ENCODE results near the gene AGBL1. TPM values are rescaled to one million over a fixed set of nuclear protein-coding genes. Genes with fewer than 3 reads are reported as not detected.

Gene AGBL1
- total RNA-seq, 1 donor = under 0.01 TPM

DNA sequence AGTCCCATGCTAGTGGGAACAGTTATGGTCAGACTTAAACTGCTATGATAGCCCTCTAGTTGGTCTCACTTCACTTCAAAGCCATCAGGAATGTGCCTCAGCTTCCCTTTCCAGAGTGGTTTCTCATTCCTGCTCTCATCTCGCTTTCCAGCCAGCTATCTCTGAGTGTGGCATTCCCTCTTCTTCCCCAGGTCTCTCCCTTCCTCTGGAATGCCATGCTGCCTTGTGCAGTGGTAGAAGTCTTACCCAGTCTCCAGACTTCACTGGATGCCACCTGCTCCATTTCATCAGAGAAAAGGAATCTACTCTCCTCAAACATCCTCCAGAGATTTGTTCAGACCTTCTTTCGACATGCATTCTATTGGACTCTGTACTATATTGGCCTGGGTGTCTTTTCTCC, 83.0 kb downstream of the AGBL1 start:
- no peak for DNase-seq (ENCODE audit: low read depth in 2 of 3, low spot score in 2 of 3)

- DNase-seq (ENCODE audit: low read depth in 2 of 3, low spot score in 2 of 3) = no peak
These were observed 84.1 kb downstream of the AGBL1 start for GRCh38 chr15:86163816-86164215.

DNA sequence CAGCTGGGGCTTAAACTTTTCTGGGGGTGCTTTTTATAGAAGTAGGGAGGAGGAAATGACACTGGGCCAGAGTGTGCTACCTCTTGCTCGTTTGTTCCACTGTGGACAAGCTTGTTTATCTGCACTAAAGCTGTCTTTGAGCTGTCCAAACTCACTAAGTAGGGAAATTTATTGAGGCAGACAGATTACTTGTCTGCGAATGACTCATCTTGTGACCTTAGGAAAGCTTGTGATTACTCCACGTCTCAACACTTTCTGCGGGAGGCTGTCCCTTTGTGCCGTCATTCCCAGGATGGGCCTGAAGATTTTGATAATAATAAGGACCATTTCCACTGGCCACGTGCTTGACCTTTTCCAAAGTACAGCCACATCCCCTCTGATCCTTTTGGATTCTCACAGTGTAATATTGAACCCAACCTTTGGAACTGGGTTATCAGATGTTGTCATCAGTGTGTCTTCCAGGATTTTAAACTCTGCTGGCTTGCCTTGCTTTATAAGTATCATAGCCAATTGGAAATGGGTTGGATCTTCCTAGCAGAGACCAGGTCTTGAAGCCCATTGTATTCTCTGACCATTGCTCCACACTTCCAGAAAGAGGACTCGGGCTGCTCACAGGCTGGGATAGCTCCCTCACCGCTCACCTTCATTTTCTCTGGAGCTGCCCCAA, 84.7 kb downstream of the AGBL1 start:
- no peak for DNase-seq (ENCODE audit: low read depth in 2 of 3, low spot score in 2 of 3)

GRCh38 chr15:86165265-86166211, 85.9 kb downstream of the AGBL1 start:
- no peak for DNase-seq (ENCODE audit: low read depth in 2 of 3, low spot score in 2 of 3)

DNA sequence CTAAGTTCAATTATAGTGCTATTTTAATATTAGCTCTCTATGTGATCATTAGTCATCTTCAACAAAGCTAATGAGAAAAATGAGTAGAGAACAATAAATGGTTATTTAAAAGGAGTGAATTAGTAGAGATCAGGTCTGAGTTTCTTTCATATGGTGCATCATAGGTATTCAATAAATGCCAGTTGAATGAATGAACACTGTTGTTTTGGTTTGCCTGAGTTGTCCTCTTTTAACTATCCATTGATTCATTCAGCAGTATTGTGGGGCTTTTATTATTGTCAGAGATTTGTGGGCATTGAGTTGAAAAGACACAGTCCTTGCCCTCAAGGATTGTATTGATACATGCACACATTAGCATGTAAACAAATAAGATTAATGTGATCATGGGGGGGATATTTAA, 88.2 kb downstream of the AGBL1 start:
- DNase-seq (ENCODE audit: low read depth in 2 of 3, low spot score in 2 of 3) = no peak

DNA sequence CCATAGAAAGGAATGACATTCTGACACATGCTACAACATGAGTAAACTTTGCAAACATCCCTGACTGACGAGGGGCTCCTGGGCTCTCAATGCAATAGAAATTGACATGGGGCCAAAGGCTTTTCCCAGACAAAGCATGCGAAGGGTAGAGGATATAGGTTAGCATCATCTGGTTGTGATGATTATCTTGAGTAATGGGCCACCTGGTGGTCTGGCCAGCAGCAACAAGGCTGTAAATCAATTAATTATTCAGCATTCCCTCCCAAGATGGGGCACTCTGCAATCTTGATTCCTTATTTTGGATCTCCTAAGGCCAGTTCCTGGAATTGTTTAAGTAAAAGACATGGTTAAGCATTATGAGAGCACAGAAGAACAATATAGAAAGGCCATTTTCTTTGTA, 99.2 kb downstream of the AGBL1 start:
- no peak for DNase-seq (ENCODE audit: low read depth in 2 of 3, low spot score in 2 of 3)

DNA sequence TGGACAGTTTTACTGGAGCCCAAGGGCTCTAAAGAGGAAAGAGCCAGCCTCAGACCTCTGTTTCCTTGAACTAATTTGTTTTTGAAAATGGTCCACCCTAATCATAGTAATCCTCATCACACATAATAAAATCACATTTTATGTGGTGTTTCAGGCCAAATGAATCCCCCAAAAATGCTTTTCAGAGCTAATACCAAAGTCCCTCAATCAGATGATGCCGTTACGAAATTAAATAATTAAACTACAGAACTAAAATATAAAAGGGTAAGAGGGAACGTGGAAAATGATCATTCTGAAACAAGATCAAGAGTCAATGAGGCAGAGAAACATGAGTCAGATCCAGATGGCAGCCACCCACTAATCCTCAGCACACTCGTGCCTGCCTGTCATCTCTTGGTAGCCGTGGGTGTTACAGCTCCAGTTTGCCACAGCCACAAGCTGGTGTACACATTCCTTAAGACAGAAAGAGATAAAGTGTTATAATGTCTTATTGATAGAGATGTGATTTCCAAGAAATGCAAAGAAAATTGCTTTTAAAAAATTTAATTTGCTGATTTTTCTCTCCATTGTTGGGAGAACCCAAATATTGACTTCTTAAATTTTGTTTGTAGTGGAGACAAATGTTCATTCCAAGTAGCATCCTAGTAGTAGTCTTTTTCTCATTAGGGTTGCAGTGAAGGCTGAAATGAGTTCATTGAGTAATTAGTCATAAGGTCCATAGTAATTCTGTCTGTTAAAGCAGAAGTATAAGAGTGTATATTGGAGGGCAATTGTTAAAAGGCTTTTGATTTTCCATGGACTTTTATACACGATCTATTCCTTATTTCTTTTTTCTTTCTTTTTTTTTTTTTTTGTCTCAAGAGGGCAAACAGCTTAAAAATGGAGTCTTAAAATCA, 104.2 kb downstream of the AGBL1 start:
- DNase-seq (ENCODE audit: low read depth in 2 of 3, low spot score in 2 of 3) = no peak

DNA sequence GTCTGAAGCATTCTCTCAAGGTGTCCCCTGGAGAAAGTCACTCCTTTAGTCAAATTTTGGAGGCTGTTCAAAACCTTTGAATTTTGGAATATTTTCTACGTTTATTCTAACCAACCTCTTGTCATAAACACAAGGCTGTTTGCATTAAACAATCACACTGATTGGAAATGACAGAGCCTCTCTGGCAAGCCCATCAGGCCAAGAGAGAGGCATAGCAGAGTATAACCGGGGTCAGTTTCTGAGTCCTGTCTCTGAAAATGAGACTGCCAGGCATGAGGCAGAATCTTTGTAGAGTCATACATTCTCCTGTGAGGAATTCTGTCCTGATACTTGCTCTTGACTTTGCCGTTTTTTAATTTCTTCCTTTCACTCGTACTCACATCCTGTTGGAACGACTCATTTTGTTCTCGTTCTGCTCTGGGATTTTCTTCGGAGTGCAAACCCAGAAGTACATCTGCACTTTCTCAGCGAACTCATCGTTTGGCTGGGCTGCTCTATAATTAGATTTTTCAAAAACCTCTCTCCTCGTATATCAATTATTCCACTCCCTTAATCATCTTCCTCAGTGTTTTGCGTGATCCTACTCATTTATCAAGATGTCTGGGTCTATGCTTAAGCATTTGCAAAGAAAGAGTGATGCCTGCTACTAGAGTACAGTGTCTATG, 114.2 kb downstream of the AGBL1 start:
- no peak for DNase-seq (ENCODE audit: low read depth in 2 of 3, low spot score in 2 of 3)

- DNase-seq (ENCODE audit: low read depth in 2 of 3, low spot score in 2 of 3) = no peak
These were observed 118.1 kb downstream of the AGBL1 start for GRCh38 chr15:86197770-86198169.

- no peak for DNase-seq (ENCODE audit: low read depth in 2 of 3, low spot score in 2 of 3)
These were observed 119.9 kb downstream of the AGBL1 start for GRCh38 chr15:86199467-86200145.

GRCh38 chr15:86201313-86202008, 121.8 kb downstream of the AGBL1 start:
- DNase-seq (ENCODE audit: low read depth in 2 of 3, low spot score in 2 of 3) = no peak

DNA sequence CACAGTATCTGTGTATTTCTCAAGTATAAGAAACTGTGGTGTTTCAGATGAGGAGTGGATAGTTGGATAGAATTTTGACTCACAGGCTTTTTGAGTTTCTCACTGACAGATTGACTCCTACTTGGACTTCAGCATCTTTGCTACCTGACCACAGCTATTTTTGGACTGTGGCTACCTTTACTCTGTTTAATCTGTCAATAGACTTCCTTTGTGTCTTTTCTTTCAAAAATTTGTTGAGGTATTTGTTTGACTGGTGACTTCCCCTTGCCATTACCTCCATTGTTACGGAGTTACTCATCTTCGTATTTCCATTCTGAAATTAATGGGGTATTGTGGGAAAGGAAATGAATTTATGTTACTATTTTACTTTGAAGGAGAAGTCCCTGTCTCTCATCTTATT, 123.8 kb downstream of the AGBL1 start:
- no peak for DNase-seq (ENCODE audit: low read depth in 2 of 3, low spot score in 2 of 3)

- no peak for DNase-seq (ENCODE audit: low read depth in 2 of 3, low spot score in 2 of 3)
These were observed 125.4 kb downstream of the AGBL1 start for GRCh38 chr15:86205096-86205495.

DNA sequence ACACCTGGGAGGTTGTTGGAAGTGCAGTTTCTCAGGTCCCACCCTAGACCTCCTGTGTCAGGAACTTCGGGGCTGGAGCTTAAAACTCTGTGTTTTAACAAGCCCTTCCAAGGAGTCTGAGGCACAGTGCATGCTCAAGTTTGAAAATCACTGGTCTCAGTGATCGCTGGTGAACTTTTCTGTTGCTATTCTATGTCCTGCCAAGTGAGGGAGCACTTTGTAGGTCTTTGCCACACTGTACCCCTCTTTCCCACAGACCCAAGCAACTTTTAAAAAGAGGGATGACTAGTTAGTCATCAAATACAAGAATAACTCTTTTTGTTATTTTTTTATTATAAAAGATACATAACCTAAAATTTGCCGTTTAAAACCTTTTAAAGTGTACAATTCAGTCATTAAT, 133.7 kb downstream of the AGBL1 start:
- no peak for DNase-seq (ENCODE audit: low read depth in 2 of 3, low spot score in 2 of 3)

- DNase-seq (ENCODE audit: low read depth in 2 of 3, low spot score in 2 of 3) = no peak
These were observed 134.2 kb downstream of the AGBL1 start for GRCh38 chr15:86213888-86214287.

- DNase-seq (ENCODE audit: low read depth in 2 of 3, low spot score in 2 of 3) = no peak
These were observed 141.4 kb downstream of the AGBL1 start for GRCh38 chr15:86221119-86221518.

GRCh38 chr15:86229306-86229705, 149.6 kb downstream of the AGBL1 start:
- no peak for DNase-seq (ENCODE audit: low read depth in 2 of 3, low spot score in 2 of 3)

- no peak for DNase-seq (ENCODE audit: low read depth in 2 of 3, low spot score in 2 of 3)
These were observed 150.3 kb downstream of the AGBL1 start for GRCh38 chr15:86229936-86230335.

All from hematopoietic multipotent progenitor cell (in vitro differentiated cells).